DOHH2 (cell line): ENCODE measurements around the gene ANXA2.
"Not testable (repeated sequence)": the region's sequence is repeated elsewhere in the genome, so short reads cannot be mapped to it uniquely, and the experiment has no call there.

ENCODE experiments used
- H3F3A ChIP-seq: fragments of 200-600 bp; sonication (generic), shearing (Covaris generic); 2 replicates; pipeline ENCODE4 v1.6.0; 2016; ENCODE audit warnings: antibody characterized with exemption, mild to moderate bottlenecking; ENCODE audit not compliant: control insufficient read depth, insufficient read depth
- H3K27ac ChIP-seq: fragments of 200-600 bp; sonication (generic); 2 replicates; pipeline ENCODE4 v1.5.1; 2014; ENCODE audit warnings: low read depth, mild to moderate bottlenecking, low read length, moderate library complexity
- H3K27me3 ChIP-seq: fragments of 200-600 bp; sonication (generic); 2 replicates; pipeline ENCODE4 v1.6.1; 2014; ENCODE audit warnings: mild to moderate bottlenecking, low read length, mixed read lengths; ENCODE audit not compliant: control insufficient read depth
- H3K36me3 ChIP-seq: fragments of 200-600 bp; sonication (generic); 2 replicates; pipeline ENCODE4 v1.6.1; 2014; ENCODE audit warnings: mild to moderate bottlenecking, low read length, moderate library complexity, mixed read lengths; ENCODE audit not compliant: control insufficient read depth
- H3K4me1 ChIP-seq: fragments of 200-600 bp; sonication (generic); 2 replicates; pipeline ENCODE4 v1.6.1; 2014; ENCODE audit warnings: mild to moderate bottlenecking, low read length, mixed read lengths; ENCODE audit not compliant: control insufficient read depth
- H3K4me2 ChIP-seq: fragments of 200-600 bp; sonication (generic); 2 replicates; pipeline ENCODE4 v1.6.0; 2014; ENCODE audit warnings: mild to moderate bottlenecking, low read length, moderate library complexity
- H3K4me3 ChIP-seq: fragments of 200-600 bp; sonication (generic); 2 replicates; pipeline ENCODE4 v1.5.1; 2014; ENCODE audit warnings: mild to moderate bottlenecking, low read length, mixed read lengths
- H3K79me2 ChIP-seq: fragments of 200-600 bp; sonication (generic); 2 replicates; pipeline ENCODE4 v1.6.1; 2014; ENCODE audit warnings: mild to moderate bottlenecking, low read length, mixed read lengths; ENCODE audit not compliant: control insufficient read depth
- H3K9me2 ChIP-seq: fragments of 200-600 bp; sonication (generic); replicated peaks from 2 replicates; pipeline ENCODE4 v1.6.1; 2014; ENCODE audit warnings: mild to moderate bottlenecking, low read length, mixed read lengths; ENCODE audit not compliant: control insufficient read depth
- H3K9me3 ChIP-seq: fragments of 200-600 bp; sonication (generic); 2 replicates; pipeline ENCODE4 v1.6.1; 2014; ENCODE audit warnings: antibody characterized with exemption, low read length, mixed read lengths; ENCODE audit not compliant: control insufficient read depth, insufficient read depth
- H4K20me1 ChIP-seq: fragments of 200-600 bp; sonication (generic); 2 replicates; pipeline ENCODE4 v1.6.0; 2014; ENCODE audit warnings: low read depth, mild to moderate bottlenecking, antibody characterized with exemption, low read length, moderate library complexity; ENCODE audit not compliant: control insufficient read depth, insufficient read depth
- CTCF ChIP-seq: fragments of 200-600 bp; sonication (generic); IDR thresholded peaks from one replicate; pipeline ENCODE4 v1.5.1; 2014; ENCODE audit warnings: antibody characterized with exemption, mild to moderate bottlenecking, low read depth, low read length; ENCODE audit not compliant: poor library complexity, severe bottlenecking
- EZH2phosphoT487 ChIP-seq: fragments of 200-600 bp; sonication (generic); IDR thresholded peaks from 2 replicates; pipeline ENCODE4 v1.6.1; 2017; ENCODE audit warnings: borderline replicate concordance, mild to moderate bottlenecking, antibody characterized with exemption, low read length, moderate library complexity, mixed read lengths

The ANXA2 gene

GRCh38 chr15:60363087-60363549 lies 34.7 kb downstream of the ANXA2 start:
- H3K4me1 ChIP-seq: peaks cover 5% of the 10 kb centered on the region; the same call in 1 of the 2 replicates
- TF ChIP-seq EZH2phosphoT487 (no peak), CTCF (no peak)
- no peaks in the 10 kb centered on the region for H3K9me2 ChIP-seq
- no peaks in the 10 kb centered on the region for H3K9me3 ChIP-seq
- H3K36me3 ChIP-seq: no peaks in the 10 kb centered on the region
- H3K4me2 ChIP-seq: no peak overlapping the region
- no peak overlapping the region for H3K4me3 ChIP-seq
- no peak overlapping the region for H3K27ac ChIP-seq
- no peaks in the 10 kb centered on the region for H3K79me2 ChIP-seq
- H3F3A ChIP-seq: no peaks in the 10 kb centered on the region
- H3K27me3 ChIP-seq: no peaks in the 10 kb centered on the region
- H4K20me1 ChIP-seq: no peaks in the 10 kb centered on the region

DNA sequence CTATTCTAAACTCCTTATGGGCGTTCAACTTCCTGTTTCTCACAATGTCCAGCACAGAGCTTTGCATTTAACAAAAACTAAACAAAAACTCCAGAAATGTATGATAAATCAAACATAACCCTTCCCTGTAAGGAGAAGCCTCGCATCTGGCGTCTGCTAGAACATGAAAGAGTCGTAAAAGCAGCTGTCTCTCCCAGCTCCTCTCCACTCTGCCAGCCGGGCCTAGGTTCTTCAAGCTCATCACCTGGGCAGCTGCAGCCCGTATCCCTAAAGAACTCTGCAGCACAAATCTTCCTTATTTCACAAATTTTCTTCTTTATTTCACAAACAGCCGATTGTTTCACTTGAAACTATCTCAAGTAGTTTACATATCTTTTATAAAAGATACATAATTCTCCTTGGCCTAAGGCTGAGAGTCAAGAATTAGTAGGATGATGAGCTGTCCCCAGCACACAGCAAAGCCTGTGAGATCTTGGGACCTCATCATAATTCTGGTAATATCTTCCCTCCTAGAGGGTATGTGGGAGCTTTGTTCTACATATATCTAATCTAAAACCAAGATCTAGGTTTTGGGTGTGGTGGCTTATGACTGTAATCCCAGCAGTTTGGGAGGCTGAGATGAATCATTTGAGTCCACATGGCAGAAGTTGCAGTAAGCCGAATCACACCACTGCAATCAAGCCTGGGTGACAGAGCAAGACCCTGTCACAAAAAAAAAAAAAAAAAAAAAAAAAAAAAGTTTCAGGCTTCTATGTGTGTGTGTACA lies 35.3 kb downstream of the ANXA2 start:
- no peak overlapping the region for H3K4me3 ChIP-seq
- no peak overlapping the region for H3K4me2 ChIP-seq
- no peak for TF ChIP-seq EZH2phosphoT487
- no peak for TF ChIP-seq CTCF
- H3K27ac ChIP-seq: no peak overlapping the region
- H3K36me3 ChIP-seq: no peaks in the 10 kb centered on the region
- H3K79me2 ChIP-seq: no peaks in the 10 kb centered on the region
- H4K20me1 ChIP-seq: no peaks in the 10 kb centered on the region
- H3F3A ChIP-seq: no peaks in the 10 kb centered on the region
- no peaks in the 10 kb centered on the region for H3K27me3 ChIP-seq
- no peaks in the 10 kb centered on the region for H3K9me2 ChIP-seq
- H3K4me1 ChIP-seq: peaks cover 5% of the 10 kb centered on the region; the same call in 1 of the 2 replicates
- H3K9me3 ChIP-seq: no peaks in the 10 kb centered on the region

GRCh38 chr15:60359738-60360137 lies 38.0 kb downstream of the ANXA2 start:
- H3K9me3 ChIP-seq, H3K27ac ChIP-seq, H3F3A ChIP-seq, H3K4me1 ChIP-seq, H4K20me1 ChIP-seq, H3K79me2 ChIP-seq, H3K9me2 ChIP-seq, H3K4me2 ChIP-seq, H3K27me3 ChIP-seq, H3K4me3 ChIP-seq, H3K36me3 ChIP-seq: not testable (repeated sequence)
- peak; percentile 71 for TF ChIP-seq CTCF
